ENCODE results near the gene PHB1.

Gene PHB1

GRCh38 chr17:49358641-49359247 is 55.9 kb downstream of the PHB1 start:
- Histone ChIP-seq H3K9ac (ENCODE audit: low read length) (peak overlapping the region; percentile 45), H3K9me3 (ENCODE audit: low read length) (no peaks in the 10 kb centered on the region), H3K27ac (ENCODE audit: low read depth, low read length) (peak overlapping the region; percentile 89), H3K4me3 (ENCODE audit: low read depth in 1 of 2, low read length in 2 of 2) (no peak overlapping the region), H3K4me1 (ENCODE audit: insufficient read depth, low read length) (peaks cover 32% of the 10 kb centered on the region), H3K36me3 (ENCODE audit: insufficient read depth, low read length) (no peaks in the 10 kb centered on the region), H3K27me3 (ENCODE audit: control insufficient read depth in 1 of 2, insufficient read depth in 2 of 2, low read length in 2 of 2) (no peaks in the 10 kb centered on the region)

DNA sequence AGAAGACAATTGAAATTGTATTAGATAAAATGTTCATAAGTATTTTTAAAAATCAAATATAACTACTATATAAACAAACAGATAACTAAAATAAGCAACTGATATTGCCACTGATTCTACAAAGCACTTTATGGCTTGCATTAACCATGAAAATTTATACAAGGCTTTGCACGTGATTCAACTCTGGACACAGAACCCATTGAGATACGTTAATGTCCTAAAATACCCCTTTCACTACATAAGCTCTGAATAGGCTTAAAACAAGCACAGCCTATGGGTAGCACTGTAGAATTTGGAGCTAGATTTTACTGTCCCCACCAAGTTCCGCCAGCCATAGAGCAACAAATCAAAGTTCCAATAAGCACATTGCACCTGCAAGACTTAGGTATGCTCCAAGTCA is 57.2 kb downstream of the PHB1 start:
- no peak overlapping the region for H3K27ac ChIP-seq (ENCODE audit: low read depth, low read length)
- no peaks in the 10 kb centered on the region for H3K36me3 ChIP-seq (ENCODE audit: insufficient read depth, low read length)
- H3K27me3 ChIP-seq (ENCODE audit: control insufficient read depth in 1 of 2, insufficient read depth in 2 of 2, low read length in 2 of 2), result no peaks in the 10 kb centered on the region
- no peak overlapping the region for H3K4me3 ChIP-seq (ENCODE audit: low read depth in 1 of 2, low read length in 2 of 2)
- no peaks in the 10 kb centered on the region for H3K9me3 ChIP-seq (ENCODE audit: low read length)
- peaks cover 38% of the 10 kb centered on the region for H3K4me1 ChIP-seq (ENCODE audit: insufficient read depth, low read length)
- peak overlapping the region; percentile 45 for H3K9ac ChIP-seq (ENCODE audit: low read length)

- H3K4me1 ChIP-seq (ENCODE audit: insufficient read depth, low read length), result peaks cover 38% of the 10 kb centered on the region
- no peak overlapping the region for H3K4me3 ChIP-seq (ENCODE audit: low read depth in 1 of 2, low read length in 2 of 2)
- no peak overlapping the region for H3K9ac ChIP-seq (ENCODE audit: low read length)
- H3K27ac ChIP-seq (ENCODE audit: low read depth, low read length), result no peak overlapping the region
- H3K36me3 ChIP-seq (ENCODE audit: insufficient read depth, low read length), result no peaks in the 10 kb centered on the region
- H3K9me3 ChIP-seq (ENCODE audit: low read length), result no peaks in the 10 kb centered on the region
- no peaks in the 10 kb centered on the region for H3K27me3 ChIP-seq (ENCODE audit: control insufficient read depth in 1 of 2, insufficient read depth in 2 of 2, low read length in 2 of 2)
Observed at GRCh38 chr17:49356320-49356719, 58.4 kb downstream of the PHB1 start.

Measured in muscle layer of colon (tissue), 2 donors.